Kasumi-1 (cell line): ENCODE data around the gene GABRR1.

ENCODE experiments used
- DNase-seq, 2 experiments: peaks; one replicate each; lab custom pipeline; 2025; lab: John Stamatoyannopoulos, UW

Gene GABRR1

DNA sequence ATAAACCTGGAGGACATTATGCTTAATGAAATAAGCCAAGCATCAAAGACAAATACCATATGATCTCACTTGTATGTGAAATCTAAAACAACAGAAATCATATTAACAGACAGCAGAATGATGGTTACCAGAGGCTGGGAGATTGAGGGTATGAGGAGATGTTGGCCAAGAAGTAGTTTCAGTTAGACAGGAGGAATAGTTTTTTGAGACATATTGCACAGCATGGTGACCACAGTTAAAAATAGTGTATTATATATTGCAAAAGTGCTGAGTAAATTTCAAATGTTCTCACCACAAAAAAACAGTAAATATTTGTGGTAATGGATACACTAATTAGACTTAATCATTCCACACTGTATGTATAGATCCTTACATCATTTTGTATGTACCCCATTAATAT is 1.8 kb downstream of the GABRR1 start:
- DNase-seq = no peak

DNA sequence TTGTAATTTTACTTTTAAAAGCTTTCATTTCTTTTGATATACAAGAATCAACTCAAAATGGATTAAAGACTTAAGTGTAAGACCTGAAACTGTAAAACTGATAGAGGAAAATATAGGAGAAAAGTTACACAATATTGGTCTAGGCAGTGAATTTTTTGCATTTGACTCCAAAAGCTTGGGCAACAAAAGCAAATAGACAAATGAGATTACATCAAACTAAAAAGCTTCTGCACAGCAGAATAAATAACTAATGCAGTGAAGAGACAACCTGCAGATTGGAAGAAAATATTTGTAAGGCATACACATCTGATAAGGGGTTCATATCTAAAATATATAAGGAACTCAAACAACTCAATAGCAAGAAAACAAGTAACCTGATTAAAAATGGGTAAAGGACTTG is 3.0 kb downstream of the GABRR1 start:
- no peak for DNase-seq

GRCh38 chr6:89212472-89212871 is 4.7 kb downstream of the GABRR1 start:
- DNase-seq = no peak

GRCh38 chr6:89209457-89209856 is 7.7 kb downstream of the GABRR1 start:
- no peak for DNase-seq

GRCh38 chr6:89208551-89208950 is 8.6 kb downstream of the GABRR1 start:
- no peak for DNase-seq

DNA sequence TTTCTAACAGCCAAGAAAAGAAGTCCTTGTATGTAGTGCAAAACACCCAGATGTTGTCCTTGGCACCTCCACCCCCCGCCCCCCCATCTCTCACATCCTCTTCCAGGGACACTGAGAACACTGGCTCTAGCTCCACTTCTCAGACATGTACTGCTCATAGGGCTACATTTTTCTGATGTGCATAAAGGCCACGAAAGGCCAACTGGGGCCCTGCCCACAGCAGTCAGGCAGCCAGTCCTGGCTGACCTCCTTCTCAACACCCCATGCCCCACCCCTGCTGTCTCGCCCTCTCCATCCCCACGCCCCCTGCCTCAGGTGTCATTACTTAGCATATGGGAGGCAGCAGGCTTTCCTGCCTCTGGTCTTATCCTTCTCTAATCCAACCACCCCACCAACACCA is 11.3 kb downstream of the GABRR1 start:
- DNase-seq = no peak

DNA sequence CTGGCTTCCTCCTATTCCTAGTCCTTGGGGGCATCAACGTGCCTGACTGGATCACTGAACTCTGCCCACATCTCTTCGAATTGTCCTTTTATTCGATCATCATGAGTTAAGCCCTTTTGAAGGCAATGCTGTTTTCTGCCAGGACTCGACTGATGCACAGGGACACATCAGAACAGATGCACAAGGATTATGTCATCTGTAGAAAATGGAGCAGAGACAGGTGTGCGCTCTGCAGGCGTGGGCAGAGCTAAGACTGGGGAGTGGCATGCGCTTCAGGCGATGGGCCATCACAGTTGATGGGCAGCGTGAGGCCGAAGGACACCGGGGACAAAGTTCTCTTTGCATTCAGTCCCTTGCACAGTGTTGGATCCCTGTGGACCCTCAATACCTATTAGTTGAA is 13.1 kb downstream of the GABRR1 start:
- no peak for DNase-seq

GRCh38 chr6:89200706-89201215 is 16.4 kb downstream of the GABRR1 start:
- DNase-seq = no peak

- no peak for DNase-seq
Observed at GRCh38 chr6:89199579-89199978, 17.6 kb downstream of the GABRR1 start.

- DNase-seq = no peak
Observed at GRCh38 chr6:89198235-89198634, 18.9 kb downstream of the GABRR1 start.

DNA sequence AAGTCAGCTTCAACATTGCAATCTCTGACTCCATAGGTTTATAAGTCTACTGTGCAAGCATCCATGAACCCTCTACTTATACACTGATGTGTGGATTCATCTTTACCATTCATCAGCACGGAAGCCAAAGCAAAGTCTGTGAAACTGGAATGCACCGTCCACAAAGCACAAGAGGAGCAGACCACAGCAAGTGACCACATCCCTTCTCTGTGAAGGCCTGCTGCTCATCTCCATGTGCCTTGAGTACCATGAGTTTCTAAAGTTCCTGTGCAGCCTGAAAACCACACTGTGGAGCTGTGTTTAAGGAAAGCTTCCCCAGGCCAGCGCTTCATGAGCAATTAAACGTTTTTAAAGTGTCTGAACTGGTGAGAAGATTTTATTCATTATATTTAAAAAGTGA is 20.0 kb downstream of the GABRR1 start:
- DNase-seq = no peak

GRCh38 chr6:89194559-89194958 is 22.6 kb downstream of the GABRR1 start:
- no peak for DNase-seq

GRCh38 chr6:89190741-89191140 is 26.4 kb downstream of the GABRR1 start:
- no peak for DNase-seq

DNA sequence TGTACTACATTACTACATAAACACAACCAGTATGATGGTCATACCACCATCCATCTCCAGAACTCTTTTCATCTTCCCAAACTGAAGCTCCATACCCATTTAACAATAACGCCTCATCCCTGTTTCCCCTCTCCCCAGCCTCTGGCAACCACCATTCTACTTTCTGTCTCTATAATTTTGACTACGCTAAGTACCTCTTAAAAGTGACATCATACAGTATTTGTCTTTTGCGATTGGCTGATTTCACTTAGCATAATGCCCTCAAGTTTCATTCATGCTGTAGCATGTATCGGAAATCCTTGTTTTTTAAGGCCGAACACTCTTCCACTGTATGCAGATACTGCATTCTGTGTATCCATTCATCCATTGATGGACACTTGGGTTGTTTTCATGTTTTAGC is 29.7 kb downstream of the GABRR1 start:
- DNase-seq = no peak

GRCh38 chr6:89186762-89187161 is 30.4 kb downstream of the GABRR1 start:
- DNase-seq = no peak

DNA sequence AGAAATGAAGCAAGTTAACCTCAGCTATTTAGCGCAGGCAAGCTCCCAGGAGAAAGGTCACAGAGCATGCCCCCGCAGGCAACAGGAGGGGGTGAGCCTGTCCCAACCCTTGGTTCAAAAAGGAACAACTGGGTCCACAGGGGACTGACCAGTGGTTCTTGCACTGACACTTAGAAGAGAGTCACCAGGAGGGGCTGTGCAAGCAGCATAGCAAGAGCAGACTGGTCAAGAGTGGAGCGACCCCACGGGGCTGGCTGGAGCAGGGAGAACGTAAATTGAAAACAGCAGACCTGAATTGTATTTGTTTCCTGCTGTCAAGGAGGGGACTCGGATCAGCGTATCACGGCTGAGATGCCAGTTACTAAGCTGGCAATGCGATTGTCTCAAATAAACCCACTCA is 32.8 kb downstream of the GABRR1 start:
- no peak for DNase-seq

DNA sequence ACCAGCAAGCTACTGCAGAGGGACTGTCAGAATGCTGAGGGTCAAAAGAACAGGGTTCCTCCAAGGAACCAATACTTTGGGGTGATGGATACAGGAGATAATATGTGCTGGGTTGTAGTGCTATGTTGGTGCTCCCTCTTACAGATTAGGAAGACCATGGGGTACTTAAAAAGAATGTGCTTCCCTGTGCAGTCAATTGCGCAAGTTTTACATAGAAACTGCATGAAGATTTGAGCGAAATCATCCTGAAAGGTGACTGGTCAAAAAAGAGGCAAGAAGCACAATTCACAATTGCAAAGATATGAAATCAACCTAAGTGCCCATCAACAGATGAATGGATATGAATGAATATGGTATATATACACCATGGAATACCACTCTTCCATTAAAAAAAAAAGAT is 33.9 kb downstream of the GABRR1 start:
- DNase-seq = no peak

GRCh38 chr6:89180971-89181370 is 36.2 kb downstream of the GABRR1 start:
- DNase-seq = no peak

DNA sequence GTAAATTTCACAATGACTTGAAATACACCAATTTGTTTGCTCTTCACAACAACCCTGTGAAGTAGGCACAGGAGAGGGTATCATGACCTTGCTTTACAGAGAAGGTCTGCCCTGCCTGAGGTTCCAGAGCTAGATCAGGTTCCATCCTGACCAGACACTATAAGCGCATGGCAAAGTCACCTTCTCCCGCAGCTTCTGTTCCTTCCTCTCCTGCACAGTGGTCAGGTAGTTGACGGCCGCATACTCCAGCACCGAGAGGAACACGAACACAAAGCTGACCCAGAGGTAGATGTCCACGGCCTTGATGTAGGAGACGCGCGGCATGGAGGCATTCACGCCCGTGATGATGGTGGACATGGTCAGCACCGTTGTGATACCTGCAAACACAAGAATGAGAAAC is 37.0 kb downstream of the GABRR1 start:
- no peak for DNase-seq

- no peak for DNase-seq
Observed at GRCh38 chr6:89173634-89174033, 43.5 kb downstream of the GABRR1 start.

DNA sequence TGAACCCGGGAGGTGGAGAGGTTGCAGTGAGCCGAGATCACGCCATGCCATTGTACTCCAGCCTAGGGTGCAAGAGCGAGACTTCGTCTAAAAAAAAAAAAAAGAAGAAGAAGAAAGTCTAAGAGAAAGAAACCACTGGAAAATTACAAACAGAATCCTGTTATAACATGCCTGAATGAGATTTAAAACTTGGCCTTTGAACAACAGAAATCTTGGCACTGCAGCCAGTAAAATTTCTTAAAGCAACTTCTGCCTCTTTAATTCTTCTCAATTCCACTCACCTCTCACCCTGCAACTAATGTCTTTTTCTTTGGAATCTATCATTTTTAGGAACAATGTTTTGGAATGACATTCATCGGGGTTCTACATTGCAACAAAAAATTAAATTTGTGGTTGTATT is 45.0 kb downstream of the GABRR1 start:
- no peak for DNase-seq

- no peak for DNase-seq
Observed at GRCh38 chr6:89162047-89162371, 55.1 kb downstream of the GABRR1 start.

DNA sequence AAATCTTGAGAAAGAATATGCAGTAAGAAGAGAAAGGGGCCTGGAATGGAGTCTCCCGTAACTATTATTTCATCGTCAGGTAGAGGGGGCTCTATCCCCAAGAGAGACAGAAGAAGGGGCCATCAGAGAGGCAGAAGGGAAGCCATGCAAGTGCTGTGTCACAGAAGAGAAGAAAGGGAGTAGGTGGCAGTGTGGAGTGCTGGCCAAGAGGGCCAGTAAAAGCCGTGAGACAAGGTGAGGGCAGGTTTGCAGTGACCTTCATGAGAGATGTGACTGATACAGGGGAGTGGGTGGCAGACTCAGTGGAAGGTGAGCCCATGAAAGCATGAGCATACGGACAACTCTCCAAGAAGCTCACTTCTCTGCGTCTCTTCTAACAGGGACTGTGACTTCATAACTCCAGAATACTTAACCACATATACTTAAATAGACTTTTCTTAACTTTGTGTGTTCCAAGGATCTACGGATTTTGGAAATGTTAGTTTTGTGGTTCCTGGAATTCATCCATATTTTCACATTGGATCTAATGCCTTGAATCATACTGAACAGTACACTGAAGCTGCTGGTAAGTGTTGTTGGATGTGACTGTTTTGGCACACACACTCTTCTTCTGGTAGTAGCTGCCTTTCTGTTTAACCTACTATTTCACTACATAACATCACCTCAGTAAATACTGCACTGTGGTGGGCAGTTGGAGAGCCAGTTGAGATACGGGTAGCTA is 55.7 kb downstream of the GABRR1 start:
- no peak for DNase-seq

- no peak for DNase-seq
Observed at GRCh38 chr6:89160331-89161092, 56.6 kb downstream of the GABRR1 start.
